GM19193 (cell line): ENCODE results near the gene SLIT3.

Experiments used
- POLR2A ChIP-seq: IDR thresholded peaks from 4 replicates; pipeline ENCODE4 v1.6.1; 2011; ENCODE audit not compliant: insufficient read depth, insufficient read length; ENCODE audit errors: extremely low read depth

Gene SLIT3

GRCh38 chr5:168765086-168765550 is 535.8 kb downstream of the SLIT3 start:
- TF ChIP-seq POLR2A = no peak

- TF ChIP-seq POLR2A = no peak
Measured at GRCh38 chr5:168756453-168757391, 544.2 kb downstream of the SLIT3 start.

GRCh38 chr5:168755548-168756093 is 545.3 kb downstream of the SLIT3 start:
- no peak for TF ChIP-seq POLR2A

GRCh38 chr5:168753691-168754254 is 547.2 kb downstream of the SLIT3 start:
- no peak for TF ChIP-seq POLR2A

GRCh38 chr5:168752416-168753190 is 548.3 kb downstream of the SLIT3 start:
- no peak for TF ChIP-seq POLR2A

GRCh38 chr5:168752012-168752411 is 548.9 kb downstream of the SLIT3 start:
- no peak for TF ChIP-seq POLR2A

DNA sequence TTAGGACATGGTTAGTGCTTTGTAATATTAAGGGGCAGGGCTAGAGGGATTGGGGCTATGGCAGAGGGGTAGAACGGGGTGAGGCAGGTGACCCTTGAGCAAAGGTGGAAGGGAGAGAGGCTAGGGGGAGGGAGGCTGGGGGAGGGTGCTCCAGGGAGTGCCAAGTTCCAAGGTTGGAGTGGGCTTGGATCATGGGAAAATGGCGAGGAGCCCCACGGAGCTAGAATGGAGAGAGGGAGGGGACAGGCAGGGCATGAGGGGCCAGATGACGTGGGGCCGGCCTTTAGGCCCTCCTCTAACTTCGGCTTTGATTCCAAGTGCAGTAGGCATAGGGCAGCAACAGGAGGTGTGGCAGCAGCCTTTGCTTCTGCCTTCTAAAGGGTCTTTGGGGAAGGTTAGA is 550.0 kb downstream of the SLIT3 start:
- no peak for TF ChIP-seq POLR2A

- TF ChIP-seq POLR2A = no peak
Measured at GRCh38 chr5:168749391-168750100, 551.4 kb downstream of the SLIT3 start.

- TF ChIP-seq POLR2A = no peak
Measured at GRCh38 chr5:168747987-168748777, 552.8 kb downstream of the SLIT3 start.

GRCh38 chr5:168746893-168747640 is 553.9 kb downstream of the SLIT3 start:
- TF ChIP-seq POLR2A = no peak

GRCh38 chr5:168743617-168744016 is 557.3 kb downstream of the SLIT3 start:
- no peak for TF ChIP-seq POLR2A

- TF ChIP-seq POLR2A = no peak
Measured at GRCh38 chr5:168740811-168741213, 560.1 kb downstream of the SLIT3 start.
